ENCODE data around the gene SERPINB4.
"Not testable (repeated sequence)": the region's sequence is repeated elsewhere in the genome, so short reads cannot be mapped to it uniquely, and the experiment has no call there.

The SERPINB4 gene

DNA sequence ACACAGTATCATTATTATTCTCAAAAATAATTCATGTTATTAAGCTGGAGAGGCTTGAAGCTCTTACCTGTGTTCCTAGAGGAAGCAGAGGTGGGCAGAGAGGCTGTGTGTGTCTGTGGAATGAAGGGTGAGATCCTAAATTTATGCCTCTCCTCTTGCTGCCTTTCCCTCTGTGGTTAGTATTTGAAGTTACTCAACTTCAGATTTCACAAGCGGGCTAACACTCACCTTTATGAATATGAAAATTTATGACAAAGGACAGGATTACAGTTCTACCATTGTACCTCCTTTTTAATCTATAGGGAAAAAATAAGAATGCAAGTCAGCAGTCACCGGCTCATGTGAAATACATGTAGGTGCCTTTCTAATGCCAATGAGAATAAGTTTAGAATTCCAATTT, at the start of gene SERPINB4:
SERPINB4 (minus strand) TSS at position 115 of the 400 bp plus-strand sequence. CDS start 679 bp downstream, outside the sequence.
- not testable (repeated sequence) for DNase-seq (ENCODE audit: low spot score)

DNA sequence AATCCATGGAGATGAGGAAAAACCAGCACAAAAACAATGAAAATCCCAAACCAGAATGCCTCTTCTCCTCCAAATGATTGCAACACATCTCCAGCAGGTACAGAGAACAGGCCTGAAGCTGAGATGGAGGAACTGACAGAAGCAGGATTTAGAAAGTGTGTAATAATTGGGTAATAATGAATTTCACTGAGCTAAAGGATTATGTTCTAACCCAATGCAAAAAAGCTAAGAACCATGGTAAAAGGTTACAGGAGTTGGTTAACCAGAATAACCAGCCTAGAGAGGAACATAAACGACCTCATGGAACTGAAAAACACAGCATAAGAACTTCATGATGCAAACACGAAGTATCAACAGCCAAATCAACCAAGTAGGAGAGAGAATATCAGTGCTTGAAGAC, 45.0 kb upstream of the SERPINB4 start:
- DNase-seq (ENCODE audit: low spot score) = no peak

DNA sequence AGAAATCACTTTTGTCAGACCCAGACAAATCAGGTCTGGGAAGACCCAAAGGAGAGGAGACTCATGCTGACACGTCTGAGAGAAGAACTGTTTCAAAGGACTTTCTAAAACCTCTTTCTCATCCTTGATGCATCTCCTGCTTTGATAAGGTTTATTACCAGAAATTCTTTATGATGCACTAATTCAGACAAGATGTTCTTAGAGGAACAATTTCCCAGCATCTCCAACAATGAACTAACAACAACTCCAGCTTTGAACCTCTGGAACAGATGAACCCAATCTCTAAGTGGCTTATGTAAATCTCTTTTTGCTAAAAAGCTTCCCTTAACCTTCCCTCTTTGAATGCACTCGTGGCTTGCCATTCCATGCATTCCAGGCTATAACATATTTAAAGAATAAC, 42.8 kb upstream of the SERPINB4 start:
- no peak for DNase-seq (ENCODE audit: low spot score)

DNA sequence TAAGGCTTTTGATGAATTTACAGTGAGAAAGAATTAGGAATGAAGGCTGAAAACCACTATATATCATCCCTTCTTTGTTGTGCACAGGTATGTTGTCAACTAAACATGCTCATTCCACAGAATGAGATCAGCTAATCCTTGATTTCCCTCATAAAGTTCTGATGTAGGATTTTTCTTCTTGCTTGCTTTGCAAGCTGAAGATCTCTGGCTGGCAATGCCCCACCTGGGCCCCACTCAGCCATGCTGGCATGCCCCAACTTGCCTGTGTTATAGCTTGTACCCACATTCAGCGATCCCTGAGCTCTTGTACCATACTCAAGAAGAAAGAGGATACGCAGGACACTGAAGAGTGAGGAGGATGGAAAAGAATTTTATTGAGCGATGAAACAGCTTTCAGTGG, 40.7 kb upstream of the SERPINB4 start:
- DNase-seq (ENCODE audit: low spot score) = no peak

DNA sequence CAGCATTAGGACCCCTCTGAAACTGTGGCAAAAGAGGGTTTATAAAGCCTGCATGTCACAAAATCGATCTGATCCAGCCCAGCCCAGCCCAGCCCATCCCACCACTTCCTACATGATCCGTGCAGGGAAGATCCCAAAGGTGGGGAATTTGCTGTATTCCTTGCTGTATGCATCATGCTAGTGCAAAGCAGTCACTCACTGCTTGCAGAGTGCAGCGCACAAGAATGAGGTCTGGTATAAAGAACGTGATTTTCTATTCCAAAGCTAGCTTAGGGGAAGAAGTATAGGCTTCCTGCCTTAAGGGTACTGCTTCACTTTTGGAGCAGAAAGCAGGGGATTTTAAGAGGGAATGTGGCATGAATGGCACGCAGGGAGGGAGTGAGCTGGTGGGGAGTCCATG, 39.8 kb upstream of the SERPINB4 start:
- no peak for DNase-seq (ENCODE audit: low spot score)

DNA sequence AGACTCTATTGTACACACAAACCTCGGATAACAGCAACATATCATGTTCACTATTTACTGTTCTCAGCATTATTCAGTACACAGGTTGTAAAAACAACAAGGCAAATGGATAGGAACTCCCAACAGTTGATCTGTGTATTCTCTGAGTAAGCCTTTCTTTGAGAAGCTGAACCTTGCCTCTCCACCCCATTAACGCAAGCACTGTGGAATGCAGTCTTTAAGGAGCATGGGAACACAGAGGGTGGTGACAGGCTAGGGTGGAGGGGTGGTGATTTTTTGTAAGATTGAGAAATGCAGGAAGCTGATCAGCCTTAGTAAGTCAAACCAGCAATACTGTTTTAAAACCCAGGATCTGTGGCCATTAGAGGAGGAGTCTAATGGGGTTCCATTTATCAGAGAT, 39.1 kb upstream of the SERPINB4 start:
- no peak for DNase-seq (ENCODE audit: low spot score)

DNA sequence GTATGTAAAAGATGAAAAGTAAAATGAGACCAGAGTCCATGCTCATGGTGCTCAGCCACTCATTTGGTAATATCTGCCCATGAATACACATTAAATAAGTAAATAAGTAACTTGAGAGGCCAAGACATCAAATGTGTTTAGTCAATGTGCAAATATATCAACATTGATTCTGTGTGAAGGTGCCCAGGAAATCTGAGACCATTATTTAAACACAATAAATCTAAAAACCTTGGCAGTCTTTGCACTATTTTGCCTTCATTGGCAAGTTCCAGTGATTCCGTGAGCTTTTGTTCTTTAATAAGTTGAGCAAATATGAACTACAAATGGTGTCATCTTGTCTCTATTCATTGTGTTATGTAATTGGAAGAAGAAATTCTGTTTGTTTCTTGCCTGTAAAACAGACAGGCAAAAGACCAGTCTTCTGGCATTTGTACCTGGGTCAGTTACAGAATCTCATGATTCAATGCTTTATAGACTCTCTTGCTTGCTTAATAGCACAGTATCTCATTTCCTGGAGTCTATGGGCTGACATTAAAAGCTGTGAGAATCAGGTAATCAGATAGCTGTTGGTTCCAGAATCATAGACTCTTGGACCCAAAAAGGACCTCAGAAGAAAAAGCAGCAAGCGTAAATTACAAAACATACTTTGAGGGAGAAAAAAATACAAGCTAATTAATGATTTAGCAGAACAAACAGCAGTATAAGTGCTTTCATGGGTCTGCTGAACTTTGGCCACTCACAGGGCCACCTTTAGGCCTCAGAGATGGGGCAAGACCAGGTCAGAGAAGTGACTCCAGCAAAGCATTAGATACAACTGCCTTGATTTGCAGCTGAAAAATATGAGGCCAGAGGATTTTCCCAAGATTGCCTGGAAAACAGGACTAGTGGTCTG, 37.6 kb upstream of the SERPINB4 start:
- no peak for DNase-seq (ENCODE audit: low spot score)

DNA sequence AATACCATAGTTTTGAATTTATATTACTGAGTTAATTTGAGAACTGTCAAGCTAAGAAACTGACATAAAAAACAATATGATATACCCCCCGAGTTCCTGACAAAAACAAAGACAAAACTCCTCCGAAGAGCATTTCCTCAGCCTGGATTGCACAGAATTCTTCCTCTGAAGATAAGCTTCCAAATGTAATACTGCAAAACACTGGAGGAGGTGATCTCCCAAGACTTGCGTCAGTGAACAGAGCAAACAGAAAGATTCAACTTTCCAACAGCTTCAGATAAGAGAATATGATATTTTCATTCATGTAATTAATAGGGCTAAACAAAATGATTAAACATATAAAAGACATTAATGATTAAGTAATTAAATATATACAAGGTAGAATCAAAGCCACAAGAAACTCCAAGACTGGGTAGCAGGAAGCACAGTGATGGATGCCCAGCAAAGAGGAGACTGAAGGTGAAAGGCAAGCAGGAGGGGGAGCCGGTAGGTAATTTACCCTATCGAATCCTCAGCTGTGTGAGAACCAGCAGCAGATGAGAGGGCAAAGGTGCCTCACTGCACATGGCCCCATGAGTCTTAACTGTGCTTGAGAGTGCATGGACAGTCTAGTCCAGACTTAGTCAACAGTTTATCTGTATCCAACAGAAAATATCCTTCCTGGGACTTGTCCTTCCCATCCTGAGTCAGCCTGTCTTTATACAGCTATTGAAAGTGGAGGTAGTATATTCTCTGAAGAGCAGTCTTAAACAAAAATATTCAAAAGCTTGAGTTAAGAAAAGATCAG, 36.0 kb upstream of the SERPINB4 start:
- DNase-seq (ENCODE audit: low spot score) = no peak

DNA sequence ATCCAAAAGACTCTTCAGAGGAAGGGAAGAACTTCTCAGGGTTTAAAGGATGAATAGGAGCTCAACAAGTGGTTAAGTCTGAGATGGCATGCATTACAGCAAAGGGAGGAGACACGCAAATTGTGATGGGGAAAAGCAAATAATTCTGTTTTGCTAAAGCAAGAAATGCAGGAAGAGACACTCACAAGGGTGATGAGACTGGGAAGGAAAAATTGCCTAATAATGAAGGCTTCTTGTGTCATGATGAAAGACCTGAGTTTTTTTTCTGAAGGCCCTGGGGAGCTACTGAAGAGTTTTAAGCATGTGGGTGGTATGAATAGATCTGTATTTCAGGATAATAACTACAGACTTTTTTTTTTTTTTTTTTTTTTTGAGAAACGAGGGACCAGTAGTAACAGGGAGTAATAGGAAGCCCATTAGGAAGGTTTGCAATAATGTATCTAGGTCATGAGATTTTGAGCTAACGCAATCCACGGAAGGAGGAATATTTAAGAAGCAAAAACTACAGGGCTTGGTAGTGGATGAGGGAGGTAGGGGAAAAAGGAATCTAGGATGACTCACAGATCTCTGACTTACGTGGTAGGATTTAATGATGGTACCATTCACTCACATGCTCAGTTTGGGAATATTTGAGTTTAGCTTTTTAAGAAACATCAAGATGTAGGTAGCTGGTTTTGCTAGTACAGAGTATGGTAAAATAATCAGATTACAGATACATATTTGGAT, 33.6 kb upstream of the SERPINB4 start:
- no peak for DNase-seq (ENCODE audit: low spot score)

DNA sequence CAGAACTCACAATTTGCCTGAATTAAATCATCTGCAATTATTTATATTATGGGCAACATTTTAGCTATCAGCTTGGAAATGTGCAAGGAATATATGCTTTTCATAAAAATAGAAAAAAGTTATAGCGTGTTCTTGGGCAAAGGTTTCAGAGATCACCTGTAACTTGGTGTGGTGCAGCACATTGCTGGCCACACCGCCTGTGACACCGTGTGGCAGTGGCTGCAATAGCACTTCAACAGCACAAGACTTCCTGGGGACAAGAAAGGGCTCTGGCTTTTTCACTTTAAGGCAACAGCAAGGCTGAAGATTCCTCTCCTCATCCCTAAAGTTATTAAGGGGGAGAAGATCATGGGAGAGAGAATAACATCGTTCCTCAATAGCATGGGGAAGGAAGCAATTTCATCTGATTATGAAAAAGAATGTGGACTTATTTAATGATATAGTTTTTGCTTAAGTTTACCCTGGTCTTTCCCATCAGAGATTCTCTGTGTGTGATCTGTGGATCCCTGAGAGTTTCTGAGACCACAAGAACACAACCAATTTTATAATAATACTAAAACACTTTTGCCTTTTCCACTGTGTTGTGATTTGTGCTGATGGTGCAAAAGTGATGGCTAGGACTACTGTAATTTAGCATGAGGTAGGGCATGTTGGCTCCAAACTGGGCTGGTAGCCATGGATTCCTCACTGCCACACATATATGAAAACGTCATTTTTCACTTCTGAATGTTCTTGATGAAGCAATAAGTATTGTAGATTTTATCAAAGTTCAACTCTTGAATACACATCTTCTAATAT, 32.7 kb upstream of the SERPINB4 start:
- DNase-seq (ENCODE audit: low spot score) = no peak

DNA sequence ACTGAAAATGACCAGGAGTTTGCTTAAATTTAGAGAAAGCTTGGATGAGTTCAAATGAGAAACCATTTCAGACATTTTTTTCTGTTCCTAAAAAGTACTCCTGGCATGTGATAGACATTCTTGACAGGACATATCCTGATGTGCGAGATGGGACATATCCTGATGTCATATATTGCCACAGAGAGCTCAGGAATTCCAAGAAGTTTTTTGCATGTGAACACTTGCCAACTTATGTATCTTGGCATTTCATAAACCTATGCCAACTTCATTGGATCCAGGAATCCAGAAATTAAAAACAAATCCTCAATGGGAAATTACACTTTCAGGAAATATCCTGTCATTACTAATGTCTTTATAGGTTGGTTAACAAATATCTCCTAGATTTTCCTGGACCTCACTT, 20.5 kb upstream of the SERPINB4 start:
- no peak for DNase-seq (ENCODE audit: low spot score)

DNA sequence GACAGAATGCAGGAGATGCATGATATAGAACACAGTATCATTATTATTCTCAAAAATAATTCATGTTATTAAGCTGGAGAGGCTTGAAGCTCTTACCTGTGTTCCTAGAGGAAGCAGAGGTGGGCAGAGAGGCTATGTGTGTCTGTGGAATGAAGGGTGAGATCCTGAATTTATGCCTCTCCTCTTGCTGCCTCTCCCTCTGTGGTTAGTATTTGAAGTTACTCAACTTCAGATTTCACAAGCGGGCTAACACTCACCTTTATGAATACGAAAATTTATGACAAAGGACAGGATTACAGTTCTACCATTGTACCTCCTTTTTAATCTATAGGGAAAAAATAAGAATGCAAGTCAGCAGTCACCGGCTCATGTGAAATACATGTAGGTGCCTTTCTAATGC, 17.7 kb upstream of the SERPINB4 start, which contains the start of gene SERPINB3:
SERPINB3 (minus strand) TSS at position 144 of the 400 bp plus-strand sequence. CDS start 677 bp downstream, outside the sequence.
- DNase-seq (ENCODE audit: low spot score) = not testable (repeated sequence)

DNA sequence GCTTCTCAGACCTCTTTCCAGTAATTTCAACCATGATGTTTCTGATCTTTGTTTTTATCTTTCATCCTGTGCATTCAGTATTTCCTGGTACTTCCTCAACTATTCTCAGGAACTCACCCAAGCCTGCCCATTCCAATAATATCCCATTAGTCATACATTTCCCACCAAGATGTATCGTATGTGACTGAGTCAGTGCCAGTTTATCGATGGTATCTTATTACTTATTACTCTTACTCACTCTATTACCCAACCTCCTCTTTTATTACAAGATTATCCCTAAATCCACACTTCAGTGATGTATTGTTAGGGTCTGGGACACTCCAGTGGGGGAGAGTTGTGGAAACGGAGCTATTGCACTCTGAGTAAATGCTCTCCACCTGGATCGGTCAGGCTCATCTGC, 14.9 kb upstream of the SERPINB4 start:
- not testable (repeated sequence) for DNase-seq (ENCODE audit: low spot score)

DNA sequence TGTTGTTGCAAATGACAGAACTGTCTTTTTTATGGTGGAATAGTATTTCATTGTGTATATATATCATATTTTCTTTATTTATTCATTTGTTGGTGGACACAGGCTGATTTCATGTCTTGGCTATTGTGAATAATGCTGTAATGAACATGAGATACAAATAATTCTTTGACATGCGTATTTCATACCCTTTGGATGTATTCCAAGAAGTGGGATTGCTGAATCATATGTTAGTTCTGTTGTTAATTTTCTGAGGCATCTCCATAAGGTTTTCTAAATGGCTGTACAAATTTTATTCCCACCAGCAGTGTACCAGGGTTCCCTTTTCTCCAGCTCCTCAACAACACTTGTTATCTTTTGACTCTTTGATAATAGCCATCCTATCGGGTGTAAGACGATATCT, 6.2 kb upstream of the SERPINB4 start:
- DNase-seq (ENCODE audit: low spot score) = not testable (repeated sequence)

DNA sequence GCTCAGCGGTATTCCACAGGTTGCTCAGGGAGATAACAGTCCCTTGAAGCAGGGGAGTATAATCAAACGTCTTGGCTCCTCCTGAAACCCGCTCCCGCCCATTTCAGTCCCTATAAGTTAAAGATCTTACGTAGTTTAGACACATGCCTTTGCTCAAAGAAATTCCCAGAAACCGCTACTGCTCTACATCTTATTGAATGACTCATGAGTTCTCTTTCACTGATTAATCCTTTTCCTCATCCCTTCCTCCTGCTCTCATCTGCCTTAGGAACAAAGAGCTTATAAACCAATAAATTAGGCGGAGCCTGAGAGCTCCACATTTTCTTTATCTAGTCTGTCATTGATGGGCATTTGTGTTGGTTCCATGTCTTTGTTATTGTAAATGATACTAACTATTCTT, 4.2 kb upstream of the SERPINB4 start:
- DNase-seq (ENCODE audit: low spot score) = no peak

DNA sequence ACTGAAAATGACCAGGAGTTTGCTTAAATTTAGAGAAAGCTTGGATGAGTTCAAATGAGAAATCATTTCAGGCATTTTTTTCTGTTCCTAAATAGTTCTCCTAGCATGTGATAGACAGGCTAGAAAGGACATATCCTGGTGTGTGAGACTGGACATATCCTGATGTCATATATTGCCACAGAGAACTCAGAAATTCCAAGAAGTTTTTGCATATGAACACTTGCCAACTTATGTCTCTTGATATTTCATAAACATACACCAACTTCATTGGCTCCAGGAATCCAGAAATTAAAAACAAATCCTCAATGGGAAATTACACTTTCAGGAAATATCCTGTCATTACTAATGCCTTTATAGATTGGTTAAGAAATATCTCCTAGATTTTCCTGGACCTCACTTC, 2.9 kb upstream of the SERPINB4 start:
- no peak for DNase-seq (ENCODE audit: low spot score)

DNA sequence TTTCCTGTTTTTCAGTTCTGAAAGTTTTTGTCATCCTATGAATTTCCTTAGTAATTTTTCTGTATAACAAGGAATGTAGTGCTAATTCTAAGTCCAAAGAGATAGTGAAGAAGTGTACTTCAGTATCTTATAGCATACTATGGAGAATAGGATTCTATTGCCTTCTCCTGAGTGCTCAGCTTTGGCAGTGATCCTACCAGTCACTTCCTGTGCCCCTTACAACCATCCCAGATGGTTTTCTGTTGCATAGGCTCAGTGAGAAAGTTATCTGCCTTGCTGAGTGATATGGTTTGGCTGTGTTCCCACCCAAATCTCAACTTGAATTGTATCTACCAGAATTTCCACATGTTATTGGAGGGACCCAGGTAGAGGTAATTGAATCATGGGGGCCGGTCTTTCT, 638 bp upstream of the SERPINB4 start:
- not testable (repeated sequence) for DNase-seq (ENCODE audit: low spot score)

DNA sequence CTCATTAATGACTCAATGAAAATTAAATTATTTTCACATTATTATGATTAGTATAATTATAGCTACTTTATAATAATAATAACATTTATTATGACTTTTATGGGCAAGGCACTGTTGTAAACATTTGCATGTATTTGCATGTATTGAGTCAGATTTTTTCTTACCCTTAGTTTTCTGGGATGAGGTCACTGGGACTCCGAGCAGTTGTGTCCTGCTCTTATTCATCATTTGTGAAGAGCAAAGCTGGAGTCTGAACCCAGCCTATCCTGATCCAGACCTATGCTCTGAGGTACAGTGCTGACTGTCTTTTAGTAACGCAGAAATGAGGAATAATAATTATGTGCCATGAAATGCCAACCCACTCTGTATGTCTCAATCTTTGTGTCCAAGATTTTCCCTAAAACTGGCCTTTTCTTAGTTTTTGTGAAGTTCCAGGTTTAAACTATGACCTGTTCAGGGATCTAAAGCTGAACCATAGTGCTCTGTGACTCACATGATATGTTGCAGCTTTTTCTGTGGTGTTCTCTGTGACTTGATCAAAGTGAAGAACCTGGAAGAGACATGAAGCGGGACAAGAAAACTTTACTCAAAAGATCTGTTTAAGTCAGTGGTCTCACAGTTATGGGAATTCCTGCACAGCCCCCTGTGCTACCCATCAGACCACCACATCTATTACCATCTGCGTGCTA, 1.2 kb downstream of the SERPINB4 start:
- DNase-seq (ENCODE audit: low spot score) = not testable (repeated sequence)

DNA sequence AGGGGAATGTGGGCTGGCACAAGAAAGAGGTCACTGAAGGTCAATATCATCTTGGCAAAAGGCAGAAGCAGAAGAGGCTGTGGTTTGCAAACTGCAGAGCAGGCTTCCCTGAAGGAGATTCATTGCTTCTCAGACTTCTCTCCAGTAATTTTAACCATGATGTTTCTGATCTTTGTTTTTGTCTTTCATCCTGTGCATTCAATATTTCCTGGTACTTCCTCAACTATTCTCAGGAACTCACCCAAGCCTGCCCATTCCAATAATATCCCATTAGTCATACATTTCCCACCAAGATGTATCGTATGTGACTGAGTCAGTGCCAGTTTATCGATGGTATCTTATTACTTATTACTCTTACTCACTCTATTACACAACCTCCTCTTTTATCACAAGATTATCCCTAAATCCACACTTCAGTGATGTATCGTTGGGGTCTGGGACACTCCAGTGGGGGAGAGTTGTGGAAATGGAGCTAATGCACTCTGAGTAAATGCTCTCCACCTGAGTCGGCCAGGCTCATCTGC, 2.8 kb downstream of the SERPINB4 start:
- DNase-seq (ENCODE audit: low spot score) = not testable (repeated sequence)

DNA sequence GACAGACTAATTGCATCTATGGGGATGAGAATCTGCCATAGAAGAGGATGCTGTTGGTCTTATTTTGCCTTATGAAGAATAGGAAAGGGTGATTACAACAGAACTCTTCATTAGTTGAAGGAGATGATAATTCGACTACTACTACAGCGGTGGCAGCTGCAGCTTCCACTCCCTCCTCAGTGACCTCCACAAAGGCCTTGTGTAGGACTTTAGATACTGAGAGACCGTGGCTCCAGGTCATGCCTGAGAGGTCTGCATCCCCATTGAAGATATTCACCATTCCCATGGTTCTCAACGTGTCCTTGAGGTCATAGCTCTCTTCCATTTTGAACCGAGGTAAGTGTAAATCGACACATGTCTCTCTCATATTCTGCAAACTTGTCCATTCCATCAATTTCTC, 6.4 kb downstream of the SERPINB4 start:
- DNase-seq (ENCODE audit: low spot score) = no peak

DNA sequence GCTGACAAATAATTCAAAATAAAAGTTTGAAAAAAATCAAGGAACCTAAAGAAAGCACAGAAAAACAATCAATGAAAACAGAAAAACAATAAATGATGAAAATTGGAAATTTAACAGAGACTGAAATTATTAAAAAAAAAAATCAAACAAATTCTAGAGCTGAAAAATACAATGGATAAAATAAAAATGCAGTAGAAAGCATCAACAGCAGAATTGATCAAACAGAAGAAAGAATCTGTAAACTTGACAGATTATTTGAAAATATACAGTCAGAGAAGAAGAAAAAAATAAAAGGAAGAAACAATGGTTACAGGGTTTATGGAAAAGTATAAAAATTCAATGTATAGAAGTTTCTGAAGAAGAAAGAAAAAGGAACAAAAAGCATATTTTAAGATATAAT, 16.2 kb downstream of the SERPINB4 start:
- no peak for DNase-seq (ENCODE audit: low spot score)

All from COLO829 (cell line).